ENCODE results near the gene ARIH1.
"Not testable (repeated sequence)": the region's sequence is repeated elsewhere in the genome, so short reads cannot be mapped to it uniquely, and the experiment has no call there.

ARIH1 gene

DNA sequence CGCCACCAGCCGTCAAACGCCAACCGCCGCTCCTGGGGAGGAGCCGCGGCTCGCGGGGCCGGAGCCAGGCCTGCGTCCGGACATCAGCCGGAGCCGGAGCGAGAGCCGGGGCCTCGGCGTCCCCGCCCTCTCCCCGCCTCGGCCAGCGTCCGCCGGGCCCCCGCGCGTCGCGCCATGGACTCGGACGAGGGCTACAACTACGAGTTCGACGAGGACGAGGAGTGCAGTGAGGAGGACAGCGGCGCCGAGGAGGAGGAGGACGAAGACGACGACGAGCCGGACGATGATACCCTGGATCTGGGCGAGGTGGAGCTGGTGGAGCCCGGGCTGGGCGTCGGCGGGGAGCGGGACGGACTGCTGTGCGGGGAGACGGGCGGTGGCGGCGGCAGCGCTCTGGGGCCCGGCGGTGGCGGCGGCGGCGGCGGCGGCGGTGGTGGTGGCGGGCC lies 359 bp downstream of the ARIH1 start:
- H3K4me3 ChIP-seq (ENCODE audit: low read depth, low read length): peak overlapping the region; percentile 99
- TF ChIP-seq, protein P1, sequence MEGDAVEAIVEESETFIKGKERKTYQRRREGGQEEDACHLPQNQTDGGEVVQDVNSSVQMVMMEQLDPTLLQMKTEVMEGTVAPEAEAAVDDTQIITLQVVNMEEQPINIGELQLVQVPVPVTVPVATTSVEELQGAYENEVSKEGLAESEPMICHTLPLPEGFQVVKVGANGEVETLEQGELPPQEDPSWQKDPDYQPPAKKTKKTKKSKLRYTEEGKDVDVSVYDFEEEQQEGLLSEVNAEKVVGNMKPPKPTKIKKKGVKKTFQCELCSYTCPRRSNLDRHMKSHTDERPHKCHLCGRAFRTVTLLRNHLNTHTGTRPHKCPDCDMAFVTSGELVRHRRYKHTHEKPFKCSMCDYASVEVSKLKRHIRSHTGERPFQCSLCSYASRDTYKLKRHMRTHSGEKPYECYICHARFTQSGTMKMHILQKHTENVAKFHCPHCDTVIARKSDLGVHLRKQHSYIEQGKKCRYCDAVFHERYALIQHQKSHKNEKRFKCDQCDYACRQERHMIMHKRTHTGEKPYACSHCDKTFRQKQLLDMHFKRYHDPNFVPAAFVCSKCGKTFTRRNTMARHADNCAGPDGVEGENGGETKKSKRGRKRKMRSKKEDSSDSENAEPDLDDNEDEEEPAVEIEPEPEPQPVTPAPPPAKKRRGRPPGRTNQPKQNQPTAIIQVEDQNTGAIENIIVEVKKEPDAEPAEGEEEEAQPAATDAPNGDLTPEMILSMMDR (IDR thresholded peaks at IDR 0.05; ENCODE audit: insufficient read depth, low read depth, low read length, missing control alignments): no peak
- DNase-seq (ENCODE audit: low read depth): no peak

DNA sequence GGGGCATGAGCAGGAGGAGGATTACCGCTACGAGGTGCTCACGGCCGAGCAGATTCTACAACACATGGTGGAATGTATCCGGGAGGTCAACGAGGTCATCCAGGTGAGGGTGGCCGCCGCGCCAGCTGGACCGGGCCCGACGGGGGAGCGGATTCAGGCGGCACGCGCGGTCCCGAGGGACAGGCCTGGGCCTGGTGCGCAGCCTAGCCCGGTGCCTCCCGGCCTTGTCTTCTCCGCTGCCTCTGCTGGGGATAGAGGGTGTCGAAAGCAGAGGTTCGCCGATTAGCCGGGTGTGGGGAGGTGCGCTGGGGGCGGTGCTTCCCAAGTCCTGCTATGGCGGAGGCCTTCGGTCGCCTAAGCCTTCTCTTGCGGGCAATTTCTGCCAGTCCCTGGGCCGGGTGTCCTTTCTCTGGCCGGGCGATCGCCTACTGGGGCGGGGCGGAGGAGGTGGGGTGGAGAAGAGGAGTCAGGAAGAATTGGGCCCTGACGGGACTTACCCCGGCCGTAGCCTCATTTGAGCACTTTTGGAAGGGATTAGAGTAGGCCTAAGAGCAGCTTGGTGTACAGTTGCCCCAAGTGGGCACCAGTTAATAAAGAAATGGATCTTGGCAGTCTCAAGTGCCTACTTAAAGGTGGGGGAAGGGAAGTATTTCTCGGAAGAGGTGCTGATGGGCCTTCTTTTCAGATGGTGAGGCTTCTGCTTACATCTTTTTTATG lies 940 bp downstream of the ARIH1 start:
- TF ChIP-seq, protein P1 (IDR thresholded peaks at IDR 0.05; ENCODE audit: insufficient read depth, low read depth, low read length, missing control alignments): peak; percentile 0
- peak; percentile 89 for DNase-seq (ENCODE audit: low read depth)

DNA sequence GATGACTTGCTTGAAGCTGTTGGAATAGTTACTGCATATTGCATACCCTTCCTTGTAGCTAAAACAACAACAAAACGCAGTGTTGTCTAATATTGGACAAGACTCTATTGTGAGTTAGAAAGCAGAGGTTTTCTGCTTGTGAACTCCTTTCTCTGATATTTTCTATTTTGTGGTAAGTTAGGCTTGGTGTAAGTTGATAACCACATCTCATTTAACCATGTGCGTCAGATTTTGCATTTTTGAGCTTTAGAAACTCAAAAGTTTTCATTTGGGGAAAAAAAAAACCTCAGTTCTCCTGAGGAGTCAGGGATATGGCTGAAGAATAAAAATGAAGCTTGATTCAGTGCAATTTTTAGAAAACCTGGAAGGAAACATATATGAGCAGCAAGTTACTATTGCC lies 1.5 kb downstream of the ARIH1 start:
- no peak for DNase-seq (ENCODE audit: low read depth)
- TF ChIP-seq, protein P1 (IDR thresholded peaks at IDR 0.05; ENCODE audit: insufficient read depth, low read depth, low read length, missing control alignments): no peak
- H3K4me3 ChIP-seq (ENCODE audit: low read depth, low read length): peak overlapping the region; percentile 99

More for the DNA sequence above, 940 bp downstream of the ARIH1 start:
- peak overlapping the region; percentile 99 for H3K4me3 ChIP-seq (ENCODE audit: low read depth, low read length)

DNA sequence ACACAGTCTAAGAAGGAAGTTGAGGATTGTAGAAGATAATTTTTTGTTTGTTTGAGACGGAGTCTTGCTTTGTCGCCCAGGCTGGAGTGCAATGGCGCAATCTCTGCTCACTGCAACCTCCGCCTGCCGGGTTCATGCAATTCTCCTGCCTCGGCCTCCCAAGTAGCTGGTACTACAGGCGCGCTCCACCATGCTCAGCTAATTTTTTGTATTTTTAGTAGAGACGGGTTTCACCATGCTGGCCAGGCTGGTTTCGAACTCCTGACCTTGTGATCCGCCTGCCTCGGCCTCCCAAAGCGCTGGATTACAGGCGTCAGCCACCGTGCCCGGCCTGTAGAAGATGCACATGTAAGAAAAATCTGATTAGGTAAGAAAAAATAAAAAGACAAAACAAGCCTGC lies 2.2 kb downstream of the ARIH1 start:
- H3K4me3 ChIP-seq (ENCODE audit: low read depth, low read length): peak overlapping the region; percentile 99
- DNase-seq (ENCODE audit: low read depth): not testable (repeated sequence)

DNA sequence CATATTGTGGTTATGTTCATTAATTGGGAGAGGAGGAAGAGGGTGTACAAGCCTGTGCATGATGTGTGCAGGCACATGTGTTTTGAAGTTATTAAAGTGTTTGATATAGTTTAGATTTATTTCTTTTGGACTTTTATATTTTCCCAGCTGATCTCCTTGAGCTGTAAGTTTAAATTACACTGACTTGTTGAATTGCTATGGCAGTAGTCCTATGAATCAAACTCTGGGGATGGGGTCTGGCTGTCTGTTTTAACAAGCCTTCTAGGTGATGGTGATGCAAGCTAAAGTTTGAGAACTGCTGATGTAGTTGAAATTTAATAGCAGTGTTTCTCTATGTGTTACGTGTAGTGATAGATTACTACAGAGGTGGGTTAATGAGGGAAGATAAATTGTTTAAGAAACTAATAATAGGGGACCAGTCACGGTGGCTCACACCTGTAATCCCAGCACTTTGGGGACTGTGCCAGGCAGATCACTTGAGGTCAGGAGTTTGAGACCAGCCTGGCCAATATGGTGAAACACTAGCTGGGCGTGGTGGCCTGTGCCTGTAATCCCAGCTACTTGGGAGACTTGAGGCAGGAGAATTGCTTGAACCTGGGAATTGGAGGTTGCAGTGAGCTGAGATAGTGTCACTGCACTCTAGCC lies 7.0 kb downstream of the ARIH1 start:
- TF ChIP-seq, protein P1 (IDR thresholded peaks at IDR 0.05; ENCODE audit: insufficient read depth, low read depth, low read length, missing control alignments): no peak
- no peak for DNase-seq (ENCODE audit: low read depth)
- no peak overlapping the region for H3K4me3 ChIP-seq (ENCODE audit: low read depth, low read length)

DNA sequence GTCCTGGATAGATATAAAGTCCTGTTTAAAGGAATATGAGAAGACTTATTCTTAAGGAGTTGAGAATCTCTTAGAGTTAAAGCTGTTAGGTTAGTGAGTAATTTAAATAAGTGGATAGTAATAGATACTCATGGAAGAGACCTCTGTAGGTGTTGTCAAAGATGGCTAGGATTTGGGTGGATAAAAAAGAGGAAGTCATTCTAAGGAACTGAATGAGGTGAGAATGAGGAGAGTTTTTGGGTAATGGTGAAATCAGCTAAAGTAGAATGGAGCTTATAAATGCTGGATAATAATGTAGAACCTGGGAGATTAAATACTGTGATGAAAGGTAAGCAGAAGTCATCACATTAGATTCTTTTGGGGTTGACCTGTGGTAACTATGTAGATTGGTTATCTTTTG lies 8.1 kb downstream of the ARIH1 start:
- TF ChIP-seq, protein P1 (IDR thresholded peaks at IDR 0.05; ENCODE audit: insufficient read depth, low read depth, low read length, missing control alignments): no peak
- no peak overlapping the region for H3K4me3 ChIP-seq (ENCODE audit: low read depth, low read length)
- no peak for DNase-seq (ENCODE audit: low read depth)

DNA sequence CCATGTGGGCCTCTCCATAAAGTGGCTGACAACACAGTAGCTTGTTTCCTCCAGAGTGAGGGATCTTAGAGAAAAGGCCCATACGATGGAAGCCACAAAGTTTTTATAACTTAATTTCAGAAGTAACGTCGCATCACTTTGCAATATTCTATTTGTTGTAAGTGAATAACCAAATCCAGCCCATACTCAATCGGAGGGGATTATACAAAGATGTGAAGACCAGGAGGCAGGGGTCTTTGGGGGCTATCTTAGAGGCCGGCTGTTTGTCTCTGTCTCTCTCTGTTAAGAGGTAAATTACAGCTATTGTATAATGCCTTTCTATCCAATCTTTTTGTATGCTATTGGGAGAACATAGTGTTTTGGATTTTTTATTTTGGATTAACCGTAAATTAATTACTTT lies 9.1 kb downstream of the ARIH1 start:
- no peak for DNase-seq (ENCODE audit: low read depth)
- no peak overlapping the region for H3K4me3 ChIP-seq (ENCODE audit: low read depth, low read length)
- TF ChIP-seq, protein P1 (IDR thresholded peaks at IDR 0.05; ENCODE audit: insufficient read depth, low read depth, low read length, missing control alignments): no peak
